OCI-LY7 (cell line): ENCODE measurements around the gene USP46. TPM values are rescaled to one million over a fixed set of nuclear protein-coding genes. Genes with fewer than 3 reads are reported as not detected.

Experiments
- BruUV-seq: library from RNA; stranded (reverse); fragments of 400-500 nt; replicated peaks from 2 replicates; lab custom pipeline; 2021; lab: Mats Ljungman, UMichigan
- CTCF ChIA-PET: fragments of 300-600 bp; sonication (Branson Sonifier 250); formaldehyde crosslinking; loops from one replicate; lab custom pipeline; 2022; ENCODE audit warnings: antibody characterized with exemption; ENCODE audit not compliant: unreplicated experiment; lab: Charles Lee
- POLR2A ChIA-PET: fragments of 300-600 bp; sonication (Branson Sonifier 250); formaldehyde crosslinking; loops from one replicate; lab custom pipeline; 2022; ENCODE audit warnings: antibody characterized with exemption; lab: Charles Lee
- DNase-seq: peaks from one replicate; pipeline ENCODE4 v3.0.0-alpha.2; 2015; ENCODE audit warnings: low spot score
- H2AFZ ChIP-seq: fragments of 200-600 bp; sonication (generic), shearing (Covaris generic); 2 replicates; pipeline ENCODE4 v1.6.1; 2014; ENCODE audit warnings: mild to moderate bottlenecking, antibody characterized with exemption, low read length, moderate library complexity
- H3K27ac ChIP-seq: fragments of 200-600 bp; sonication (generic); 2 replicates; pipeline ENCODE4 v1.5.1; 2014; ENCODE audit warnings: mixed run types, low read depth, mild to moderate bottlenecking, moderate library complexity, low read length, inconsistent platforms; ENCODE audit not compliant: poor library complexity, severe bottlenecking
- H3K36me3 ChIP-seq: fragments of 200-600 bp; sonication (generic); 2 replicates; pipeline ENCODE4 v1.6.1; 2014; ENCODE audit warnings: mild to moderate bottlenecking, antibody characterized with exemption, low read length, moderate library complexity, mixed read lengths; ENCODE audit not compliant: insufficient read depth
- H3K4me1 ChIP-seq: fragments of 200-600 bp; sonication (generic); 2 replicates; pipeline ENCODE4 v1.5.1; 2014; ENCODE audit warnings: mild to moderate bottlenecking, low read length; ENCODE audit not compliant: insufficient read depth, poor library complexity, severe bottlenecking
- H3K4me2 ChIP-seq: fragments of 200-600 bp; sonication (generic); 2 replicates; pipeline ENCODE4 v1.6.1; 2014; ENCODE audit warnings: mild to moderate bottlenecking, low read length
- H3K4me3 ChIP-seq: fragments of 200-600 bp; sonication (generic); 2 replicates; pipeline ENCODE4 v1.5.1; 2014; ENCODE audit warnings: mild to moderate bottlenecking, low read depth, low read length; ENCODE audit not compliant: poor library complexity, severe bottlenecking
- H3K79me2 ChIP-seq: fragments of 200-600 bp; sonication (generic); 2 replicates; pipeline ENCODE4 v1.6.1; 2016; ENCODE audit warnings: low read depth, mild to moderate bottlenecking, low read length, moderate library complexity, mixed read lengths; ENCODE audit not compliant: insufficient read depth
- H3K9me2 ChIP-seq: fragments of 200-600 bp; sonication (generic); 2 replicates; pipeline ENCODE4 v1.6.1; 2016; ENCODE audit warnings: mild to moderate bottlenecking, low read length, mixed read lengths; ENCODE audit not compliant: insufficient read depth
- H3K9me3 ChIP-seq: fragments of 200-600 bp; sonication (generic); 2 replicates; pipeline ENCODE4 v1.6.1; 2014; ENCODE audit warnings: mild to moderate bottlenecking, mixed run types, low read length, mixed read lengths
- H4K20me1 ChIP-seq: fragments of 200-600 bp; sonication (generic); 2 replicates; pipeline ENCODE4 v1.6.1; 2014; ENCODE audit warnings: mild to moderate bottlenecking, antibody characterized with exemption, low read length, moderate library complexity, mixed read lengths; ENCODE audit not compliant: insufficient read depth
- CTCF ChIP-seq: fragments of 200-600 bp; sonication (generic); conservative IDR thresholded peaks from 2 replicates; pipeline ENCODE4 v1.5.1; 2014; ENCODE audit warnings: mild to moderate bottlenecking, antibody characterized with exemption, low read length, moderate library complexity, mixed read lengths
- EZH2phosphoT487 ChIP-seq: fragments of 200-600 bp; sonication (generic); IDR thresholded peaks from 2 replicates; pipeline ENCODE4 v1.6.1; 2018; ENCODE audit warnings: low read depth, borderline replicate concordance, mild to moderate bottlenecking, mixed run types, antibody characterized with exemption, low read length, moderate library complexity, mixed read lengths
- intact Hi-C: fragments of 100-400 bp; cut with micrococcal nuclease; formaldehyde crosslinking; loops from one replicate; pipeline ENCODE4 v1.10.0; 2022; ENCODE audit not compliant: unreplicated experiment
- total RNA-seq, 2 experiments: library from RNA; depleted of rRNA in 1 of 2; stranded (reverse); fragments of >200 nt in 1 of 2; shearing (Covaris generic) in 1 of 2; gene quantifications; 2 replicates each; pipeline ENCODE4 v1.2.3, GENCODE V29; 2014 to 2022

USP46 gene
- total RNA-seq, 2 experiments from 2014 or later: 5.4 to 15.8 TPM

DNA sequence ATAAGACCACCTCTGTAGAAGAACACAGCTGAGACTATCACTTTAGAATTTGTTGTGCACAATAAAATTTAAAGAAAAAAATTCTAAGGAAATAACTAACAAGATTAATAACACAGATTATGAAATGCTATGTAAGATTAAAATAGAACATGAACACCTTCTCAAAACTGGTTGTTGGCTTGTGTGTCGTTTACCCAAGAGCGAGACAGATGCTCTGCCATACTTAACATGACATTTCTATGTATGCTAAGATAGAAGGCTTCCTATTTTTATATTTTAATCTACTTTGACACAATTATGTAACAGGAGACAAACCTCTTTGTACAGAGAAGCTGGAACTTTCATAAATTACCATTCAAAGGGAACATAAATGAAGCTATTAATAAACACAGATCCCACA is 30.1 kb downstream of the USP46 start:
- no peak for DNase-seq
- intact Hi-C loops: no loop called here
- H3K4me3 ChIP-seq: no peak overlapping the region
- 0 out of 2 replicates have a peak, but pooled peaks cover 10% of the 10 kb centered on the region for H3K36me3 ChIP-seq
- no peaks in the 10 kb centered on the region for H3K9me3 ChIP-seq
- no peaks in the 10 kb centered on the region for H3K79me2 ChIP-seq
- no peaks in the 10 kb centered on the region for H3K4me1 ChIP-seq
- H3K27ac ChIP-seq: no peak overlapping the region
- CTCF ChIA-PET: no interaction called here
- H3K4me2 ChIP-seq: no peak overlapping the region
- H4K20me1 ChIP-seq: no peaks in the 10 kb centered on the region
- BruUV-seq: no TSS peak
- TF ChIP-seq EZH2phosphoT487 (no peak), CTCF (no peak)
- POLR2A ChIA-PET: interaction anchor here (1.4 kb wide), 1 partner anchor 11 kb away, joined by 4 read pairs; no protein-coding TSS in a partner anchor
- H2AFZ ChIP-seq: no peak overlapping the region
- H3K9me2 ChIP-seq: no peaks in the 10 kb centered on the region

- Histone ChIP-seq H4K20me1 (no peaks in the 10 kb centered on the region), H2AFZ (no peak overlapping the region), H3K36me3 (0 out of 2 replicates have a peak, but pooled peaks cover 10% of the 10 kb centered on the region), H3K4me3 (no peak overlapping the region), H3K4me1 (no peaks in the 10 kb centered on the region), H3K4me2 (no peak overlapping the region), H3K79me2 (no peaks in the 10 kb centered on the region), H3K9me3 (no peaks in the 10 kb centered on the region), H3K9me2 (no peaks in the 10 kb centered on the region), H3K27ac (no peak overlapping the region)
- DNase-seq: no peak
- POLR2A ChIA-PET: no interaction called here
- BruUV-seq: no TSS peak
- CTCF ChIA-PET: no interaction called here
- intact Hi-C loops: no loop called here
- TF ChIP-seq CTCF (no peak), EZH2phosphoT487 (no peak)
These were observed 30.6 kb downstream of the USP46 start for GRCh38 chr4:52628543-52628942.

- no peaks in the 10 kb centered on the region for H3K4me1 ChIP-seq
- ChIA-PET POLR2A (no interaction called here), CTCF (no interaction called here)
- TF ChIP-seq CTCF: no peak
- no peak for TF ChIP-seq EZH2phosphoT487
- BruUV-seq: no TSS peak
- H3K27ac ChIP-seq: no peak overlapping the region
- no peaks in the 10 kb centered on the region for H3K9me2 ChIP-seq
- H3K9me3 ChIP-seq: no peaks in the 10 kb centered on the region
- H2AFZ ChIP-seq: no peak overlapping the region
- H3K4me3 ChIP-seq: no peak overlapping the region
- 0 out of 2 replicates have a peak, but pooled peaks cover 10% of the 10 kb centered on the region for H3K36me3 ChIP-seq
- intact Hi-C loops: no loop called here
- DNase-seq: no peak
- no peak overlapping the region for H3K4me2 ChIP-seq
- H3K79me2 ChIP-seq: no peaks in the 10 kb centered on the region
- no peaks in the 10 kb centered on the region for H4K20me1 ChIP-seq
These were observed 31.2 kb downstream of the USP46 start for GRCh38 chr4:52627876-52628275.
